Measurements from ENCODE around the gene HBM.
A peak's percentile ranks its signal among the peaks of the same experiment; 100 is the strongest.

The HBM gene

GRCh38 chr16:180101-180675, 14.4 kb downstream of the HBM start, which contains the start of gene HBQ1:
HBQ1 (plus strand) TSS chr16:180459; CDS start chr16:180487, 28 bp downstream.
- no peak for DNase-seq (ENCODE audit: low read depth)
- peak; percentile 38 for TF ChIP-seq CTCF (conservative IDR thresholded peaks at IDR 0.05; ENCODE audit: low read depth, low read length)
- H3K4me3 ChIP-seq (ENCODE audit: low read length): peak within 1 kb of the TSS; percentile 33

GRCh38 chr16:180681-181564, 15.1 kb downstream of the HBM start:
- TF ChIP-seq CTCF (conservative IDR thresholded peaks at IDR 0.05; ENCODE audit: low read depth, low read length): no peak
- H3K4me3 ChIP-seq (ENCODE audit: low read length): peak overlapping the region; percentile 33
- no peak for DNase-seq (ENCODE audit: low read depth)

- no peak overlapping the region for H3K4me3 ChIP-seq (ENCODE audit: low read length)
- DNase-seq (ENCODE audit: low read depth): no peak
- TF ChIP-seq CTCF (conservative IDR thresholded peaks at IDR 0.05; ENCODE audit: low read depth, low read length): peak; percentile 84
Observed at GRCh38 chr16:181565-182021, 15.8 kb downstream of the HBM start.

GRCh38 chr16:183005-183404, 17.2 kb downstream of the HBM start:
- TF ChIP-seq CTCF (conservative IDR thresholded peaks at IDR 0.05; ENCODE audit: low read depth, low read length): no peak
- no peak for DNase-seq (ENCODE audit: low read depth)
- H3K4me3 ChIP-seq (ENCODE audit: low read length): no peak overlapping the region

- H3K4me3 ChIP-seq (ENCODE audit: low read length): no peak overlapping the region
- no peak for TF ChIP-seq CTCF (conservative IDR thresholded peaks at IDR 0.05; ENCODE audit: low read depth, low read length)
- no peak for DNase-seq (ENCODE audit: low read depth)
Observed at GRCh38 chr16:185213-185612, 19.4 kb downstream of the HBM start.

- TF ChIP-seq CTCF (conservative IDR thresholded peaks at IDR 0.05; ENCODE audit: low read depth, low read length): no peak
- H3K4me3 ChIP-seq (ENCODE audit: low read length): no peak overlapping the region
- DNase-seq (ENCODE audit: low read depth): no peak
Observed at GRCh38 chr16:185691-186090, 19.9 kb downstream of the HBM start.

All from retinal pigment epithelial cell (primary cell).